Colon (tissue), 2 donors: ENCODE data around the gene TMED9.

ENCODE experiments used
- FAIRE-seq: peaks from 2 replicates; lab custom pipeline; 2012; peaks lifted over from hg19 to GRCh38; lab: Jason Lieb, UNC
- donor health status: control.
- donor health status: control.

TMED9 gene

DNA sequence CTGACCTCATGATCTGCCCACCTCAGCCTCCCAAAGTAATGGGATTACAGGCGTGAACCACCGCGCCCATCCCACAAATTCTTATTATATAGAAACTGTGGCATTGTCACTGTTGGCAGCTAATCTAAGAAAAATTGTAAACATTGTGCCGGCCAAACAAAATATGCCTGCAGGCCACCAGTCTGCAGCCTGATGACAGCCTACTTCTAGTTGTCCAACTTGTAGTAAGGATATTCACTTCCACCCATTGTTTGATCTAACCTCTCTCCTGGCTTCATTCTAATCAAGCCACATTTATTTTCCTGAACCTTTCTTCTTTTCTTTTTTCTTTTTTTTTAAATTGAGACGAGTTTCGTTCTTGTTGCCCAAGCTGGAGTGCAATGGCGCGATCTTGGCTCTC lies 13.7 kb upstream of the TMED9 start:
- no peak for FAIRE-seq

- no peak for FAIRE-seq
Observed at GRCh38 chr5:177588413-177588909, 3.5 kb upstream of the TMED9 start.

DNA sequence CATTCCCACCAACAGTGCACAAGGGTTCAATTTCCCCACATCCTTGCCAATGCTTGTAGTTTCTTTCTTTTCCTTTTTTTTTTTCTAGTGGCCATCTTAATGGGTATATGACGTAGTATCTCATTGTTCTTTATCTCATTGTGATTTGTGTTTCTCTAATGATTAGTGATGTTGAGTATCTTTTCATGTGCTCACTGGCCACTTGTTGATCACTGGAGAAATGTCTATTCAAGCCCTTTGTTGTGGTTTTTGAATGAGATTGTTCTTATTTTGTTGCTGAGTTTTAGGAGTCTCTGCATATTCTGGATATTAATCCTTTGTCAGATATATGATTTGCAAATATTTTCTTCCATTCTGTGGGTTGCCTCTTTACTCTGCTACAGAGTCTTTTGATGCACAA lies 1.6 kb upstream of the TMED9 start:
- no peak for FAIRE-seq

DNA sequence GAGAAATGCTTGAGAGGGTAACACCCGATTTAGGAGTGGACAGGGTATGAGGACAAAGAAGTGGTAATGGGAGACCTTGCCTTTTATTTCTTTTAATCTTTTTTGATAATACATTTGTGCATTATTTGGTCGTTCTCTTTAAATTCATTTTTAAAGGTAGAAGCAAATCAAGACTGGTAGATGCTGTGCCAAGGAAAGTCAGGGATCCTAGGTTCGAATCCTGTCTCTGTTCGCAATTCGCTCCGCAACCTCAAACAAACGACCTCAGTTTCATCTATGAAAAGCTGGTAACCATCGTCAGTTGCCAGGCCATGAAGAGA lies 353 bp upstream of the TMED9 start:
- no peak for FAIRE-seq

GRCh38 chr5:177592905-177593304 lies 902 bp downstream of the TMED9 start:
- no peak for FAIRE-seq

DNA sequence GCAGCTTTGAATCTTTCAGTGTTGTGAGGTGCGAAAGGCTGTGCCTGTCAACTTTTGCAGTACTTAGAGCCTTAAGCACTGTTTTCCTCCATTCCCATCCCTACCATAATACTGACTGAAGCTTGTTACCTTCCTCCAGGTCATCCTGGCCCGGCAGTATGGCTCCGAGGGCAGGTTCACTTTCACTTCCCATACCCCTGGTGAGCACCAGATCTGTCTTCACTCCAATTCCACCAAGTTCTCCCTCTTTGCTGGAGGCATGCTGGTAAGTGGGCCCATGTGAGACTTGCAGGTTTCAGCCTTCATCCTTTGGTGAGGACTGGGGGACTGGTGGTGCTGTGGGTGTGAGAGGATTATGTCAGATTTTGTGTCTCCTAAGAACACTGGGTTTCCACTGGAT lies 1.5 kb downstream of the TMED9 start:
- FAIRE-seq, result no peak

- no peak for FAIRE-seq
Observed at GRCh38 chr5:177594071-177594470, 2.1 kb downstream of the TMED9 start.

- FAIRE-seq, result no peak
Observed at GRCh38 chr5:177595026-177595585, 3.1 kb downstream of the TMED9 start.

DNA sequence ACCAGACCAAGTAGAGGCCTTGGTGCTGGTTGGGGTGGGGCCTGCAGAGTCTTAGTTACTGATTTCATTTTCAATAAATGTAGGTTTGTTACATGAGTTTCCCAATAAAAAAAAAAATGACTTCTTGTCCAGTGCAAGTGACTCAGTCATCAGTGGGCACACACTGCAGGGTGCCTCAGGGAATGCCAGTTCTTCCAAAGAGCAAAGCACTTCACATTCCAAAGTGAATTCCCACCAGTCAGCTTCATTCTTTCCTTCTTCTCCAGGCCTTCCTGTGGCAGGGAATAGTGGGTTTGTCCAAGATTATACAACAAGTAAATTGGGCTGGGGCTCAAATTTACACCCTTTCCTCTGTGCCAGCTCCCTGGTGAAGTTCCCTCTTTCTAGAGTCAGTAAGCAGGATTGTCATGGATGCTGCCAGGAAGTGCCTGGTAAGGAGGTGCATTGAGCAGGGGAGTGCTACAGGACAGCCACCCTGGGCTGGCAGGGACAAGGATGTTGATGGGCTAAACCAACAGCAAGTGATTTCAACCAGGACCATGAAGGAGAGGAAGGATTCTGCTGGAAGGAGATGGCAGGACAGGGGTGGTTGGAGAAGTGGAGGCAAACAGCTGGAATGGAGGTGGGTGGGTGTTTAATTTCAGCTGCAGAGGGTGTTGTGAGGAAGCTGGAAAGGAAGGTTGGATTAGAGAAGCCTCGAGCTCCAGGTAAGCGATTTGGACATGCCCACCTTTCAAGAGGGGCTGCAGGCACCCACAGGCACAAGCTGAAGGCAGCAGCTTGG lies 4.2 kb downstream of the TMED9 start:
- FAIRE-seq, result no peak

DNA sequence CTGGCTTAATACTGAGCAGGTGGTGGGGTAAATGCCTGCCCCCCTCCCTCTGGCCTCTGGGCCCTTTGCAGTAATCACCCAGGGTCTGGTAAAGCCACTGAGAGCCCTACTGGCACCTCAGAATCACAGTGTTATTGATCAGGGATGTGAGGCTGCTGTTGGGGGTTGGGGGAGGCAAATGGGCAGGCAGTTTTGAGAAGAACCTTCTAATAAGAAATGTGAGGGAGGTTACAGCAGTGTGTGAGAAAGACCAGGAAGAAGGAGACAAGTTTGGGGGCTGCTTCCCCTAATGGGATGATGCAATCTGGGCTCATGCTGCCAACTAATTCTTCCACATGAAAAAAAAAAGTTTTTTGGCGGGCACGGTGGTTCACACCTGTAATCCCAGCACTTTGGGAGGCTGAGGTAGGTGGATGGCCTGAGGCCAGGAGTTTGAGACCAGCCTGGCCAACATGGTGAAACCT lies 4.8 kb downstream of the TMED9 start:
- FAIRE-seq, result no peak

DNA sequence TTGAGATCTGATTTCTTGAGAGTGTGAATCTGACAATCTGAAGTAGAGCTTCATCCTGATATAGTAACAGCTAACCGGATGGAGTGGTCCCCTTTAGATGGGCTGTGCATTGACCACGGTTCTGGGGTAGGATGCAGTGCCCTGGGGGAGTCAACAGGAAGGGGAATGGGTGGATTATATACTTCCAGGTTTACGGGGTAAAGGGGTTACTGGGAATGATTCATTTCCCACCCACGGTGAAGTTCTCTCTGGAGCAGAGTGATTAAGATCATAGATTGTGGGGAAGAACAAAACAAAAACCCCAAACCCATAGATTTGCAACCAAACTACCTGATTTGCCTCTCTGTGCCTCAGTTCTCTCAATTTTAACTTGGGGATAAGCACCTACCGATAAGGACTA lies 6.5 kb downstream of the TMED9 start:
- no peak for FAIRE-seq

- no peak for FAIRE-seq
Observed at GRCh38 chr5:177599731-177600507, 7.9 kb downstream of the TMED9 start, which contains the start of gene B4GALT7. TSS of gene B4GALT7 (plus strand) at chr5:177600132. CDS start at chr5:177600211, 79 bp downstream.

DNA sequence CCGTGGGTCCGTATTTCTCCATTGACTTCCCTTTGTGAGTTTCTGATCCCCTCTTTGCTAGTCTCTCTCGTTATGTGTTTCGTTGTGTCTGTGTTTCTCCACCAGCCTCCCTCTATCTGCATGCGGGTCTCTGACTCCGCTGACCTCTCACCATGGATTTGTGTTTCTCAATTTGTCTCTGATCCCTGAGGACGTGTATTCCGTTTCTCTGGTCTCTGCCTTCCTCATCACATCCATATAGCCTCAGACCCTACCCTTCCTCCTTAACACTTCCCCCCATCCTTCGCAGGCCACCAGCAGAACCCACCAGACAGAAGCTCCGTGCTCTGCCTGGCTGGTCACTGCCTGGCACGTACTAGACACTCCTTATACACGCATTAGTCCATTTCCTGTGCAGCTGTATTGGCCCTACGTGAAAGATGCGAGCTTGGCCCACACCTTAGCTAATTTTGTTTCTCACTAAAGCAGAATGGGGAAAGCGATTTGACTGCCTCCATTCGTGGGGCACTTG lies 8.6 kb downstream of the TMED9 start:
- no peak for FAIRE-seq

DNA sequence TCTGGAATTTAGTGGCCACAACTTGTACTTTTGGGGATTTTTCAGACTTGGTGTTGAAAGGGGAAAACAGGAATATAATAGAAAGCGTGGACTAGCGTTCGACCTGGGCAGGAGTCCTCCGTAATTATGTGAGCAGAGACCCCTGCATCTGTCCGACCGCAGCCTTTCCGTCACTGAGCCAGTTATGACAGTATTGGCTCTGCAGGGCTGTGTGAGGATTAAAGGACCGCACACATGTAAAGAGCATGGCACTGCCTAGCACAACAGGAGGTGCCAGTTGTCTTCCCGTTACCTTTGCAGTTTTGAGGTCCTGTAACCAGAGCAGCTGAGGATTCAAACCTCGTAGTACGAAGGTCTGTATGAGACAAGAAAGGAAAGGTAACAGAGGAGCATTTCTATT lies 9.1 kb downstream of the TMED9 start:
- no peak for FAIRE-seq

GRCh38 chr5:177601577-177602457 lies 9.8 kb downstream of the TMED9 start:
- FAIRE-seq, result no peak

GRCh38 chr5:177602458-177602830 lies 10.4 kb downstream of the TMED9 start:
- no peak for FAIRE-seq

GRCh38 chr5:177603631-177604030 lies 11.6 kb downstream of the TMED9 start:
- FAIRE-seq, result no peak

DNA sequence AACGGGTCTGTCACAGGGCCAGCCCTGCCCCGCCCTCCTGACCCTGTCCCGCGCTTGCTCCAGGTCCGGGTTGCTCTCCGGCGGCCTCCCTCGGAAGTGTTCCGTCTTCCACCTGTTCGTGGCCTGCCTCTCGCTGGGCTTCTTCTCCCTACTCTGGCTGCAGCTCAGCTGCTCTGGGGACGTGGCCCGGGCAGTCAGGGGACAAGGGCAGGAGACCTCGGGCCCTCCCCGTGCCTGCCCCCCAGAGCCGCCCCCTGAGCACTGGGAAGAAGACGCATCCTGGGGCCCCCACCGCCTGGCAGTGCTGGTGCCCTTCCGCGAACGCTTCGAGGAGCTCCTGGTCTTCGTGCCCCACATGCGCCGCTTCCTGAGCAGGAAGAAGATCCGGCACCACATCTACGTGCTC lies 12.1 kb downstream of the TMED9 start:
- no peak for FAIRE-seq

- no peak for FAIRE-seq
Observed at GRCh38 chr5:177604656-177605055, 12.7 kb downstream of the TMED9 start.

- no peak for FAIRE-seq
Observed at GRCh38 chr5:177605078-177605477, 13.1 kb downstream of the TMED9 start.

DNA sequence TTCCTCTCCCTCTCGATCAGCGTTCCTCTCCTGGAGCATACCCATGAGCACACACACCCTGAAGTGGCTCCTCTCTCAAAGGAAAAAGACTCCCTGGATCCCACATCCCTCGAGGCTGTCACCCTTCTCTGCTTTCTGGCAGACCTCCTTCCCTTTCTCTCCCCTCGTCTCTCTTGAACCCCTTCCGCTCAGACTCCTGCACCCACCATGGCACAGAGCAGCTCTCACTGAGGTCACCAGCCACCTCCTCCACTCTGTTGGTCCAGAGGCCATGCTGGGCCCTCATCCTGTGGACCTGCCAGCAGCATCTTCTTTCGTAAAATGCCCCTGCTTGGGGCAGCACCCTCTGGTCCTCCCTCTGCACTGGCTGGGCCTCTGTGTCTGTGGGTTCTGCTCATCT lies 13.7 kb downstream of the TMED9 start:
- no peak for FAIRE-seq
